ENCODE measurements around the gene GPT2. TPM values are rescaled to one million over a fixed set of nuclear protein-coding genes. Genes with fewer than 3 reads are reported as not detected.

GPT2 gene
- total RNA-seq, 2 experiments from 2014 or later: 5.4 to 7.3 TPM

- CTCF ChIA-PET: no interaction called here
These were observed 12.6 kb upstream of the GPT2 start for GRCh38 chr16:46871597-46871996.

DNA sequence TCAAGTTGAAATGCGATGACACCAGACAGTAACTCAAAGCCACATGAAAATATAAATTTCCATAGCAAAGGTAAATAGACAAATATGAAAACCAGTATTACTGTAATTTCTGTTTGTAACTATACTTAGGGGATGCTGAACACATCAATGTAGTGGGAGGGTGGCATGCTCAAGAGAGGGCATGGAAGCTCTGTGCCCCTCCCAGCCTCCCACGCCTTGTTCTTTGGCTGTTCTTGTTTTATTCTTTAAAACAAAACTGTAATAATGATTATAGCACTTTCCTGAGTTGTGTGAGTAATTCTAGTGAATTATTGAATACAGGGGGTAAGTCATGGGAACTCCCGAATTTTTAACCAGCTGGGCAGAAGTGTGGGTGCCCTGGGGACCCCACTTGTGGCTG lies 11.0 kb upstream of the GPT2 start:
- Mint-ChIP-seq H3K27ac (no peak overlapping the region), H3K4me1 (ENCODE audit: low read depth) (no peaks in the 10 kb centered on the region), H3K9me3 (ENCODE audit: insufficient read depth) (no peaks in the 10 kb centered on the region), H3K4me3 (no peak overlapping the region), H3K27me3 (ENCODE audit: low read depth) (peaks cover 6% of the 10 kb centered on the region), H3K36me3 (ENCODE audit: low read depth) (no peaks in the 10 kb centered on the region)
- CTCF ChIA-PET: interaction anchor here (1.0 to 1.1 kb wide), 2 partner anchors 15 to 19 kb away, joined by 3 to 4 read pairs; no protein-coding TSS in a partner anchor
- ATAC-seq: no peak
- DNase-seq: no peak
- POLR2A ChIA-PET: no interaction called here

More at GRCh38 chr16:46871597-46871996, 12.6 kb upstream of the GPT2 start:
- Mint-ChIP-seq H3K4me1 (ENCODE audit: low read depth) (no peaks in the 10 kb centered on the region), H3K27me3 (ENCODE audit: low read depth) (peaks cover 8% of the 10 kb centered on the region), H3K36me3 (ENCODE audit: low read depth) (no peaks in the 10 kb centered on the region), H3K27ac (no peak overlapping the region), H3K9me3 (ENCODE audit: insufficient read depth) (no peaks in the 10 kb centered on the region), H3K4me3 (no peak overlapping the region)
- ATAC-seq (no peak), DNase-seq (no peak)
- POLR2A ChIA-PET: no interaction called here

DNA sequence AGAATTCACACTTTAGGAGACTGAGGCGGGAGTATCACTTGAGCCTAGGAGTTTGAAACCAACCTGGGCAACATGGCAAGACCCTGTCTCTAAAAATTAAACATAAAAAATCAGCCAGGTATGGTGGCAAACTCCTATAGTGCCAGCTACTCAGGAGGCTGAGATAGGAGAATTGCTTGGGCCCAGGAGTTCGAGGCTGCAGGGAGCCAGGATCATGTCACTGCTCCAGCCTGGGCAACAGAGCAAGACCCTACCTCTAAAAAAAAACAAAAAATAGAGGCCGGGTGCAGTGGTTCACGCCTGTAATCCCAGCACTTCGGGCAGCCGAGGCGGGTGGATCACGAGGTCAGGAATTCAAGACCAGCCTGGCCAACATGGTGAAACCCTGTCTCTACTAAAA lies 8.9 kb upstream of the GPT2 start:
- no peak for ATAC-seq
- CTCF ChIA-PET: interaction anchor here (0.8 kb wide), 1 partner anchor 21 kb away, joined by 4 read pairs; no protein-coding TSS in a partner anchor
- POLR2A ChIA-PET: no interaction called here
- H3K27me3 Mint-ChIP-seq (ENCODE audit: low read depth): peaks cover 9% of the 10 kb centered on the region
- H3K27ac Mint-ChIP-seq: no peak overlapping the region
- DNase-seq: no peak
- H3K36me3 Mint-ChIP-seq (ENCODE audit: low read depth): no peaks in the 10 kb centered on the region
- no peaks in the 10 kb centered on the region for H3K9me3 Mint-ChIP-seq (ENCODE audit: insufficient read depth)
- no peaks in the 10 kb centered on the region for H3K4me1 Mint-ChIP-seq (ENCODE audit: low read depth)
- no peak overlapping the region for H3K4me3 Mint-ChIP-seq

- peaks cover 15% of the 10 kb centered on the region for H3K4me1 Mint-ChIP-seq (ENCODE audit: low read depth)
- no peaks in the 10 kb centered on the region for H3K9me3 Mint-ChIP-seq (ENCODE audit: insufficient read depth)
- ChIA-PET POLR2A (no interaction called here), CTCF (interaction anchor here (1.7 to 3.6 kb wide), 2 partner anchors 26 to 91 kb away, joined by 3 to 14 read pairs; partner anchors contain the start of gene DNAJA2)
- no peak overlapping the region for H3K27ac Mint-ChIP-seq
- H3K27me3 Mint-ChIP-seq (ENCODE audit: low read depth): peaks cover 29% of the 10 kb centered on the region
- no peak overlapping the region for H3K4me3 Mint-ChIP-seq
- ATAC-seq: no peak
- no peak for DNase-seq
- no peaks in the 10 kb centered on the region for H3K36me3 Mint-ChIP-seq (ENCODE audit: low read depth)
These were observed 1.7 kb upstream of the GPT2 start for GRCh38 chr16:46882304-46882939.

DNA sequence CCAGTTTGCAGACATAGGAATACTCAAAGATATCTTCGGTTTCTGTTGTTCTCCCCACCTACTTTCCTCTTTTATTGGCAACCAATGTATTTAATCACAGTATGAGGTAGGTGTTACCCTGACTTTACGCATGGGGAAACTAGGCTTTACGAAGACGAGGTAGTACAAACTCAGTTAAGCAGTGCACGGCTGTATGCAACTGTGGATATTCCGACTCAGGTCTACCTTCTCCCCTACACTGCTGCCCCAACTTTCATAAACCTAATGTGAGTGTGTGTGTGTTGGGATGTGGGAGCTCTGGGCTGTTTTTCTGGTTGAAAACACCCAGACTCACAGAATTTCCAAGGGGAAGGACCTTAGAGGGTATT lies 1.2 kb upstream of the GPT2 start:
- Mint-ChIP-seq H3K4me1 (ENCODE audit: low read depth) (peaks cover 15% of the 10 kb centered on the region), H3K4me3 (peak overlapping the region; percentile 77), H3K9me3 (ENCODE audit: insufficient read depth) (no peaks in the 10 kb centered on the region), H3K36me3 (ENCODE audit: low read depth) (no peaks in the 10 kb centered on the region), H3K27me3 (ENCODE audit: low read depth) (peaks cover 29% of the 10 kb centered on the region), H3K27ac (no peak overlapping the region)
- ChIA-PET POLR2A (no interaction called here), CTCF (interaction anchor here (1.7 to 3.6 kb wide), 3 partner anchors 25 to 91 kb away, joined by 3 to 14 read pairs (median 11); partner anchors contain the start of gene DNAJA2)
- ATAC-seq (no peak), DNase-seq (no peak)

- Mint-ChIP-seq H3K4me1 (ENCODE audit: low read depth) (peaks cover 15% of the 10 kb centered on the region), H3K36me3 (ENCODE audit: low read depth) (no peaks in the 10 kb centered on the region), H3K4me3 (peak overlapping the region; percentile 77), H3K27me3 (ENCODE audit: low read depth) (peaks cover 29% of the 10 kb centered on the region), H3K27ac (peak overlapping the region; percentile 71), H3K9me3 (ENCODE audit: insufficient read depth) (no peaks in the 10 kb centered on the region)
- CTCF ChIA-PET: interaction anchor here (1.7 to 3.6 kb wide), 3 partner anchors 25 to 90 kb away, joined by 3 to 14 read pairs (median 11); partner anchors contain the start of gene DNAJA2
- POLR2A ChIA-PET: interaction anchor here (1.2 kb wide), 1 partner anchor 91 kb away, joined by 5 read pairs; no protein-coding TSS in a partner anchor
- DNase-seq: peak; percentile 27
- ATAC-seq: no peak
These were observed 841 bp upstream of the GPT2 start for GRCh38 chr16:46883353-46883689.

DNA sequence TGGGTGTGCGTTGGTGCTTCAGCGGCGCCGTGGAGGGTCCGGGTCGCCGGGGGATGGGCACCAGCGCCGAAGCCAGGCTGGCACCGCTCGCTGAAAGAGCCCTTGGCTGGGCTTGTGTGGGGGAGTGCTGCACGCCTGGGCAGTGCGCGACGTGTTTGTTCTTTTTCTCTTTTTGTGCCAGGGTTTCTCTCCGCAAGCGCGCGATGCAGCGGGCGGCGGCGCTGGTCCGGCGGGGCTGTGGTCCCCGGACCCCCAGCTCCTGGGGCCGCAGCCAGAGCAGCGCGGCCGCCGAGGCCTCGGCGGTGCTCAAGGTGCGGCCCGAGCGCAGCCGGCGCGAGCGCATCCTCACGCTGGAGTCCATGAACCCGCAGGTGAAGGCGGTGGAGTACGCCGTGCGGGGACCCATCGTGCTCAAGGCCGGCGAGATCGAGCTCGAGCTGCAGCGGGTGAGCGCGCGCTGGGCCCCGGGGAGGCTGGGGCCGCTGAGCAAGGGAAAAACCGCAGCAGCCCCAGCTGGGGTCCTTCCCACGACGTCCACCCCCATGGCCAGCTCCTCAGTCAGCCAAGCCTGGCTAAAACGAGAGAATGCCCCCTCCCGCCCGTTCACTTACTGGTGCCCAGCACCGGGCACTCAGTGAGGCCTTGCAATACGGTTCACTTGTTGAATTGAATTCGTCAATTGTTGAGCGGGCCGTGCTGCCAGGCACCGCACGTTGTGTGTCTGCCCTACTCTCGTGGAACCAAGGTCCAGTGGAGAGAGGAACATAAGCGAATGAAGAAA lies 541 bp downstream of the GPT2 start:
- ChIA-PET POLR2A (interaction anchor here (1.2 kb wide), 1 partner anchor 89 kb away, joined by 5 read pairs; no protein-coding TSS in a partner anchor), CTCF (interaction anchor here (1.4 to 3.6 kb wide), 3 partner anchors 21 to 30 kb away, joined by 5 to 14 read pairs (median 11); no protein-coding TSS in a partner anchor)
- H3K4me1 Mint-ChIP-seq (ENCODE audit: low read depth): peaks cover 15% of the 10 kb centered on the region
- H3K9me3 Mint-ChIP-seq (ENCODE audit: insufficient read depth): no peaks in the 10 kb centered on the region
- ATAC-seq (peak; percentile 37), DNase-seq (peak; percentile 26)
- peak overlapping the region; percentile 78 for H3K4me3 Mint-ChIP-seq
- H3K36me3 Mint-ChIP-seq (ENCODE audit: low read depth): no peaks in the 10 kb centered on the region
- H3K27ac Mint-ChIP-seq: no peak overlapping the region
- H3K27me3 Mint-ChIP-seq (ENCODE audit: low read depth): peaks cover 23% of the 10 kb centered on the region

- no peaks in the 10 kb centered on the region for H3K36me3 Mint-ChIP-seq (ENCODE audit: low read depth)
- peaks cover 15% of the 10 kb centered on the region for H3K4me1 Mint-ChIP-seq (ENCODE audit: low read depth)
- peak overlapping the region; percentile 73 for H3K4me3 Mint-ChIP-seq
- no peak for DNase-seq
- ATAC-seq: no peak
- POLR2A ChIA-PET: interaction anchor here (0.5 kb wide), 1 partner anchor 32 kb away, joined by 3 read pairs; no protein-coding TSS in a partner anchor
- H3K27me3 Mint-ChIP-seq (ENCODE audit: low read depth): peaks cover 16% of the 10 kb centered on the region
- no peak overlapping the region for H3K27ac Mint-ChIP-seq
- CTCF ChIA-PET: interaction anchor here (1.3 to 2.1 kb wide), 4 partner anchors 22 to 32 kb away, joined by 4 to 10 read pairs (median 6); no protein-coding TSS in a partner anchor
- no peaks in the 10 kb centered on the region for H3K9me3 Mint-ChIP-seq (ENCODE audit: insufficient read depth)
These were observed 2.0 kb downstream of the GPT2 start for GRCh38 chr16:46885960-46886763.

- peaks cover 16% of the 10 kb centered on the region for H3K27me3 Mint-ChIP-seq (ENCODE audit: low read depth)
- H3K4me3 Mint-ChIP-seq: no peak overlapping the region
- DNase-seq: no peak
- no peak for ATAC-seq
- peaks cover 15% of the 10 kb centered on the region for H3K4me1 Mint-ChIP-seq (ENCODE audit: low read depth)
- no peaks in the 10 kb centered on the region for H3K36me3 Mint-ChIP-seq (ENCODE audit: low read depth)
- no peak overlapping the region for H3K27ac Mint-ChIP-seq
- POLR2A ChIA-PET: no interaction called here
- no peaks in the 10 kb centered on the region for H3K9me3 Mint-ChIP-seq (ENCODE audit: insufficient read depth)
- CTCF ChIA-PET: interaction anchor here (0.7 to 2.1 kb wide), 5 partner anchors 21 to 43 kb away, joined by 3 to 10 read pairs (median 5); no protein-coding TSS in a partner anchor
These were observed 2.8 kb downstream of the GPT2 start for GRCh38 chr16:46886764-46887523.

DNA sequence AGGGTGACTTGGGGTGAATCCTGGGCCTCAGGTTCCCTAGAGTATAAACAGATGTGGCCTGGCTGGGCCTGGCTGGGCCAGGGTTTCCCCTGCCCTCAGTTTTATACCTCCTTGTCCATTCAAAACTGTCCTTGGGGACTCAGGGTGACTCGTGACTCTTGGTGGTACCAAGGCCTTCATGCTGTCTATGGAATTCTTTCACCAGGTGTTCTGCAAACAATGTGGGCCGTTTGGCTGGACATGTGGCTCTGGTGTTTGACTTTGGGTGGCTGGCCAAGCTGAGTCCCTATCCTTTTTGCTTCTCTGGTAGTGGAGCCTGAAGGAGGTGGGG lies 3.3 kb downstream of the GPT2 start:
- no peaks in the 10 kb centered on the region for H3K36me3 Mint-ChIP-seq (ENCODE audit: low read depth)
- ChIA-PET CTCF (interaction anchor here (1.3 to 1.4 kb wide), 2 partner anchors 15 to 21 kb away, joined by 3 to 5 read pairs; no protein-coding TSS in a partner anchor), POLR2A (no interaction called here)
- peaks cover 15% of the 10 kb centered on the region for H3K4me1 Mint-ChIP-seq (ENCODE audit: low read depth)
- no peak for ATAC-seq
- peaks cover 11% of the 10 kb centered on the region for H3K27me3 Mint-ChIP-seq (ENCODE audit: low read depth)
- no peak overlapping the region for H3K27ac Mint-ChIP-seq
- H3K9me3 Mint-ChIP-seq (ENCODE audit: insufficient read depth): no peaks in the 10 kb centered on the region
- no peak for DNase-seq
- no peak overlapping the region for H3K4me3 Mint-ChIP-seq

Data from activated CD8-positive, alpha-beta T cell treated with anti-CD3 and anti-CD28 coated beads, Interleukin-2, amount 10 ng/mL, durations not matched to agents 7 days and 5 days (primary cell).